HepG2 (cell line): ENCODE results near the gene YWHAH. TPM values are rescaled to one million over a fixed set of nuclear protein-coding genes. Genes with fewer than 3 reads are reported as not detected.

Experiments used
- ASH2L ChIP-seq: fragments of 300-600, 200-600 bp; sonication (generic); IDR thresholded peaks from 2 replicates; pipeline ENCODE4 v1.7.0; 2017; ENCODE audit warnings: low read depth, mild to moderate bottlenecking, moderate library complexity, mixed read lengths, low read length; ENCODE audit not compliant: insufficient read length
- CBX5 ChIP-seq: sonication (generic); formaldehyde crosslinking; IDR thresholded peaks from 2 replicates; pipeline ENCODE4 v1.4.0; 2020; ENCODE audit warnings: missing genetic modification reagents, borderline replicate concordance
- DMAP1 ChIP-seq: IDR thresholded peaks from 2 replicates; pipeline ENCODE4 v1.6.1; 2016
- GFI1 ChIP-seq: sonication (generic); formaldehyde crosslinking; IDR thresholded peaks from 2 replicates; pipeline ENCODE4 v1.5.0; 2020; ENCODE audit warnings: missing genetic modification reagents, mild to moderate bottlenecking, borderline replicate concordance
- HIVEP1 ChIP-seq: sonication (generic); formaldehyde crosslinking; IDR thresholded peaks from 2 replicates; pipeline ENCODE4 v1.4.0; 2020; ENCODE audit warnings: mild to moderate bottlenecking, missing genetic modification reagents
- HMG20A ChIP-seq: IDR thresholded peaks from 2 replicates; pipeline ENCODE4 v1.6.1; 2016; ENCODE audit warnings: borderline replicate concordance
- IRF2 ChIP-seq: IDR thresholded peaks from 2 replicates; pipeline ENCODE4 v1.6.1; 2018; ENCODE audit warnings: missing genetic modification reagents, missing compliant biosample characterization
- KAT8 ChIP-seq: IDR thresholded peaks from 2 replicates; pipeline ENCODE4 v1.6.1; 2016; ENCODE audit warnings: missing genetic modification reagents, missing compliant biosample characterization
- SIN3A ChIP-seq: IDR thresholded peaks from 2 replicates; pipeline ENCODE4 v1.6.1; 2011; ENCODE audit warnings: low read depth, mild to moderate bottlenecking, control low read depth, low read length, borderline replicate concordance
- ZBTB7B ChIP-seq: sonication (generic); formaldehyde crosslinking; IDR thresholded peaks from 2 replicates; pipeline ENCODE4 v1.4.0; 2020; ENCODE audit warnings: missing genetic modification reagents
- ZFP36L1 ChIP-seq: sonication (generic); formaldehyde crosslinking; IDR thresholded peaks from 2 replicates; pipeline ENCODE4 v1.8.0; 2022; ENCODE audit warnings: mild to moderate bottlenecking, missing genetic modification reagents, moderate library complexity
- ZFP37 ChIP-seq: sonication (generic); formaldehyde crosslinking; IDR thresholded peaks from 2 replicates; pipeline ENCODE4 v1.4.0; 2020; ENCODE audit warnings: missing genetic modification reagents, borderline replicate concordance
- ZKSCAN5 ChIP-seq: sonication (generic); formaldehyde crosslinking; IDR thresholded peaks from 2 replicates; pipeline ENCODE4 v1.5.1; 2020; ENCODE audit warnings: mild to moderate bottlenecking, missing genetic modification reagents
- ZNF484 ChIP-seq: sonication (generic); formaldehyde crosslinking; IDR thresholded peaks from 2 replicates; pipeline ENCODE4 v1.5.1; 2020; ENCODE audit warnings: mild to moderate bottlenecking, low read depth, missing genetic modification reagents, borderline replicate concordance
- ZNF557 ChIP-seq: sonication (generic); formaldehyde crosslinking; IDR thresholded peaks from 2 replicates; pipeline ENCODE4 v1.4.0; 2020; ENCODE audit warnings: missing genetic modification reagents
- ZNF788 ChIP-seq: sonication (generic); formaldehyde crosslinking; IDR thresholded peaks from 2 replicates; pipeline ENCODE4 v1.5.0; 2020; ENCODE audit warnings: mild to moderate bottlenecking, missing genetic modification reagents, borderline replicate concordance
- ZNF83 ChIP-seq: sonication (generic); formaldehyde crosslinking; IDR thresholded peaks from 2 replicates; pipeline ENCODE4 v1.4.0; 2020; ENCODE audit warnings: missing genetic modification reagents, mild to moderate bottlenecking, borderline replicate concordance
- polyA plus RNA-seq, 8 experiments: library from polyadenylated mRNA; depleted of rRNA in 3 of 8; stranded (reverse) in 7 of 8; unstranded in 1 of 8; fragments of >200 nt; fragmentation: Illumina TruSeq in 4 of 8; extraction: Trizol in 4 of 8; gene quantifications; 2 replicates each; pipeline versions ENCODE4 v1.2.1 to v1.2.3, GENCODE V29; 2011 to 2016; ENCODE audit warnings: low read depth in 4 of 8, missing spikeins in 1 of 8, mixed read lengths in 1 of 8; ENCODE audit not compliant: insufficient read depth in 1 of 8
- total RNA-seq, 5 experiments: library from RNA; depleted of rRNA; stranded (reverse); fragments of >200 nt; fragmentation: Illumina TruSeq; extraction: Trizol; gene quantifications; 2 replicates each; pipeline ENCODE4 v1.2.3, GENCODE V29; 2016; ENCODE audit warnings: low read depth in 1 of 5
- TF ChIP-seq, protein P1 (sequence below): sonication (generic); formaldehyde crosslinking; IDR thresholded peaks from 2 replicates; pipeline ENCODE4 v1.9.0; 2022; ENCODE audit warnings: missing genetic modification reagents, mild to moderate bottlenecking, borderline replicate concordance
- TF ChIP-seq, protein P2 (sequence below): sonication (generic); formaldehyde crosslinking; IDR thresholded peaks from 2 replicates; pipeline ENCODE4 v1.4.0; 2020; ENCODE audit warnings: missing genetic modification reagents
- TF ChIP-seq, protein P3 (sequence below): sonication (generic); formaldehyde crosslinking; IDR thresholded peaks from 2 replicates; pipeline ENCODE4 v1.4.0; 2020; ENCODE audit warnings: mild to moderate bottlenecking, missing genetic modification reagents
- TF ChIP-seq, protein P4 (sequence below): IDR thresholded peaks from 2 replicates; pipeline ENCODE4 v1.6.1; 2016; ENCODE audit warnings: low read depth, missing genetic modification reagents, missing compliant biosample characterization

YWHAH gene
- total and polyA plus RNA-seq, 2 of the 13 experiments (the other 11 are each of a cell fraction or from before 2014, with no cell fraction given), result 35.6 to 92.7 TPM

DNA sequence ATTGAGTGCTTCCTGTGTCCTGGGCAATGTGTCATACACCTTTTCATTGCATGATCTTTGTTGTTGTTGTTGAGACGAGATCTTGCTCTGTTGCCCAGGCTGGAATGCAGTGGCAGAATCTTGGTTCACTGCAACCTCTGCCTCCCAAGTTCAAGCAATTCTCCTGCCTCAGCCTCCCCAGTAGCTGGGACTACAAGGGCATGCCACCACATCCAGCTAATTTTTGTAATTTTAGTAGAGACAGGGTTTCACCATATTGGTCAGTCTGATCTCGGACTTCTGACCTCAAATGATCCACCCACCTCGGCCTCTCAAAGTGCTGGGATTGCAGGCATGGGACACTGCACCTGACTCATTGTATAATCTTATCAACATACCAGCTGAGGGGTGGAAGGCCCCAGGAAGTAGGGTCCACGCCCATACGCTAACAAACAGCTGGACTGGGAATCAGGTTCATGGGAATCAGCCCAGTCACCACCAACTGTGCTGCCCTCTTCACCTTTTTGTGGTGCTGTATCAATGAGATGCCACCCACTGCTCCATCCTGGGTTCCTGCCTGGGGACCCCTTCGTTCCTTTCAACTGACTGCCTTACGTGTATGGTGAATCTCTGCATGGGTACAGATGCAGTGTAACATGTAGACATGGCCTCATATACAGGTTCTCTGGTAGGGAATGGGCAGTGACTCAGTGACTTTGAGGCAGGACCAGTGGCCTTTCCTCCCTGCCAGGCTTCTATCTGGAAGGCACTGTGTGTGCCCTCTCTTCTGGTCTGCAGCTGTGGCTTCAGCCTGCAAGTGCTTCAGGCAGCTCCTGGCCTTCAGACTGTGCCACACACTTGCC, 32.5 kb upstream of the YWHAH start (continued):
- TF ChIP-seq, protein P1, sequence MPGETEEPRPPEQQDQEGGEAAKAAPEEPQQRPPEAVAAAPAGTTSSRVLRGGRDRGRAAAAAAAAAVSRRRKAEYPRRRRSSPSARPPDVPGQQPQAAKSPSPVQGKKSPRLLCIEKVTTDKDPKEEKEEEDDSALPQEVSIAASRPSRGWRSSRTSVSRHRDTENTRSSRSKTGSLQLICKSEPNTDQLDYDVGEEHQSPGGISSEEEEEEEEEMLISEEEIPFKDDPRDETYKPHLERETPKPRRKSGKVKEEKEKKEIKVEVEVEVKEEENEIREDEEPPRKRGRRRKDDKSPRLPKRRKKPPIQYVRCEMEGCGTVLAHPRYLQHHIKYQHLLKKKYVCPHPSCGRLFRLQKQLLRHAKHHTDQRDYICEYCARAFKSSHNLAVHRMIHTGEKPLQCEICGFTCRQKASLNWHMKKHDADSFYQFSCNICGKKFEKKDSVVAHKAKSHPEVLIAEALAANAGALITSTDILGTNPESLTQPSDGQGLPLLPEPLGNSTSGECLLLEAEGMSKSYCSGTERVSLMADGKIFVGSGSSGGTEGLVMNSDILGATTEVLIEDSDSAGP, result peak; percentile 75
- TF ChIP-seq ZFP37 (CRISPR knock-in tag), result no peak
- no peak for TF ChIP-seq ZNF557 (CRISPR knock-in tag)
- TF ChIP-seq HMG20A (CRISPR knock-in tag), result 0 out of 2 replicates have a peak, but pooled peaks have one; percentile 27
- peak; percentile 23 for TF ChIP-seq ASH2L
- peak; percentile 42; the same call in 1 of the 2 replicates for TF ChIP-seq KAT8 (CRISPR knock-in tag)
- no peak for TF ChIP-seq ZKSCAN5 (CRISPR knock-in tag)
- TF ChIP-seq, protein P2, sequence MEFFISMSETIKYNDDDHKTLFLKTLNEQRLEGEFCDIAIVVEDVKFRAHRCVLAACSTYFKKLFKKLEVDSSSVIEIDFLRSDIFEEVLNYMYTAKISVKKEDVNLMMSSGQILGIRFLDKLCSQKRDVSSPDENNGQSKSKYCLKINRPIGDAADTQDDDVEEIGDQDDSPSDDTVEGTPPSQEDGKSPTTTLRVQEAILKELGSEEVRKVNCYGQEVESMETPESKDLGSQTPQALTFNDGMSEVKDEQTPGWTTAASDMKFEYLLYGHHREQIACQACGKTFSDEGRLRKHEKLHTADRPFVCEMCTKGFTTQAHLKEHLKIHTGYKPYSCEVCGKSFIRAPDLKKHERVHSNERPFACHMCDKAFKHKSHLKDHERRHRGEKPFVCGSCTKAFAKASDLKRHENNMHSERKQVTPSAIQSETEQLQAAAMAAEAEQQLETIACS (CRISPR knock-in tag), result no peak
- 0 out of 2 replicates have a peak, but pooled peaks have one; percentile 29 for TF ChIP-seq IRF2
- TF ChIP-seq ZFP36L1 (CRISPR knock-in tag), result no peak
- TF ChIP-seq GFI1 (CRISPR knock-in tag), result peak; percentile 87
- peak; percentile 58; the same call in 1 of the 2 replicates for TF ChIP-seq SIN3A
- peak; percentile 49; the same call in 1 of the 2 replicates for TF ChIP-seq ZNF788 (CRISPR knock-in tag)
- peak; percentile 39; the same call in 1 of the 2 replicates for TF ChIP-seq HIVEP1 (CRISPR knock-in tag)
- TF ChIP-seq, protein P3, sequence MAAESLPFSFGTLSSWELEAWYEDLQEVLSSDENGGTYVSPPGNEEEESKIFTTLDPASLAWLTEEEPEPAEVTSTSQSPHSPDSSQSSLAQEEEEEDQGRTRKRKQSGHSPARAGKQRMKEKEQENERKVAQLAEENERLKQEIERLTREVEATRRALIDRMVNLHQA (CRISPR knock-in tag), result no peak
- TF ChIP-seq, protein P4, sequence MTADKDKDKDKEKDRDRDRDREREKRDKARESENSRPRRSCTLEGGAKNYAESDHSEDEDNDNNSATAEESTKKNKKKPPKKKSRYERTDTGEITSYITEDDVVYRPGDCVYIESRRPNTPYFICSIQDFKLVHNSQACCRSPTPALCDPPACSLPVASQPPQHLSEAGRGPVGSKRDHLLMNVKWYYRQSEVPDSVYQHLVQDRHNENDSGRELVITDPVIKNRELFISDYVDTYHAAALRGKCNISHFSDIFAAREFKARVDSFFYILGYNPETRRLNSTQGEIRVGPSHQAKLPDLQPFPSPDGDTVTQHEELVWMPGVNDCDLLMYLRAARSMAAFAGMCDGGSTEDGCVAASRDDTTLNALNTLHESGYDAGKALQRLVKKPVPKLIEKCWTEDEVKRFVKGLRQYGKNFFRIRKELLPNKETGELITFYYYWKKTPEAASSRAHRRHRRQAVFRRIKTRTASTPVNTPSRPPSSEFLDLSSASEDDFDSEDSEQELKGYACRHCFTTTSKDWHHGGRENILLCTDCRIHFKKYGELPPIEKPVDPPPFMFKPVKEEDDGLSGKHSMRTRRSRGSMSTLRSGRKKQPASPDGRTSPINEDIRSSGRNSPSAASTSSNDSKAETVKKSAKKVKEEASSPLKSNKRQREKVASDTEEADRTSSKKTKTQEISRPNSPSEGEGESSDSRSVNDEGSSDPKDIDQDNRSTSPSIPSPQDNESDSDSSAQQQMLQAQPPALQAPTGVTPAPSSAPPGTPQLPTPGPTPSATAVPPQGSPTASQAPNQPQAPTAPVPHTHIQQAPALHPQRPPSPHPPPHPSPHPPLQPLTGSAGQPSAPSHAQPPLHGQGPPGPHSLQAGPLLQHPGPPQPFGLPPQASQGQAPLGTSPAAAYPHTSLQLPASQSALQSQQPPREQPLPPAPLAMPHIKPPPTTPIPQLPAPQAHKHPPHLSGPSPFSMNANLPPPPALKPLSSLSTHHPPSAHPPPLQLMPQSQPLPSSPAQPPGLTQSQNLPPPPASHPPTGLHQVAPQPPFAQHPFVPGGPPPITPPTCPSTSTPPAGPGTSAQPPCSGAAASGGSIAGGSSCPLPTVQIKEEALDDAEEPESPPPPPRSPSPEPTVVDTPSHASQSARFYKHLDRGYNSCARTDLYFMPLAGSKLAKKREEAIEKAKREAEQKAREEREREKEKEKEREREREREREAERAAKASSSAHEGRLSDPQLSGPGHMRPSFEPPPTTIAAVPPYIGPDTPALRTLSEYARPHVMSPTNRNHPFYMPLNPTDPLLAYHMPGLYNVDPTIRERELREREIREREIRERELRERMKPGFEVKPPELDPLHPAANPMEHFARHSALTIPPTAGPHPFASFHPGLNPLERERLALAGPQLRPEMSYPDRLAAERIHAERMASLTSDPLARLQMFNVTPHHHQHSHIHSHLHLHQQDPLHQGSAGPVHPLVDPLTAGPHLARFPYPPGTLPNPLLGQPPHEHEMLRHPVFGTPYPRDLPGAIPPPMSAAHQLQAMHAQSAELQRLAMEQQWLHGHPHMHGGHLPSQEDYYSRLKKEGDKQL (CRISPR knock-in tag), result 0 out of 2 replicates have a peak, but pooled peaks have one; percentile 43
- TF ChIP-seq CBX5 (CRISPR knock-in tag), result 0 out of 2 replicates have a peak, but pooled peaks have one; percentile 32
- TF ChIP-seq DMAP1 (CRISPR knock-in tag), result 0 out of 2 replicates have a peak, but pooled peaks have one; percentile 47
- TF ChIP-seq ZNF83, result no peak
- TF ChIP-seq ZNF484, result no peak
- TF ChIP-seq ZBTB7B (CRISPR knock-in tag), result peak; percentile 57; the same call in 1 of the 2 replicates
